ENCODE measurements around the gene SEPTIN1.

Gene SEPTIN1

GRCh38 chr16:30358990-30359870, 23.1 kb downstream of the SEPTIN1 start:
- no peak for DNase-seq (ENCODE audit: low read depth in 4 of 4, low spot score in 1 of 4)

DNA sequence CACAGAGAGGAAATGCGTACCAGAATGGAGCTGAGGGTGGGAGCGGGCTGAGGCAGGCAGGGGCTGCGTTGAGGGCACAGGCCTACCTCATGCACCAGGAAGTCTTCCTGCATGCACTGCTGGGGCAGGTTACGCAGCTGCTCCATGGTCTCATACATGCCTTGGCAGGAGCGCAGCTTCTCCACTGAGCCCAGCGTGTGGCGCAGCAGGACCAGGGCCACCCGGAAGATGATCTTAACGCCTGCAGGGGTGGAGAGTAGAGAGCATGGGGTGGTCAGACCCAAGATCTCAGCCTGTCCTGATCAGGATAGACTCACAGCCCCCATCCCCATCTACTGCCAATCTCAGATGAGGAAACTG, 23.8 kb downstream of the SEPTIN1 start:
- DNase-seq (ENCODE audit: low read depth in 4 of 4, low spot score in 1 of 4), result no peak

DNA sequence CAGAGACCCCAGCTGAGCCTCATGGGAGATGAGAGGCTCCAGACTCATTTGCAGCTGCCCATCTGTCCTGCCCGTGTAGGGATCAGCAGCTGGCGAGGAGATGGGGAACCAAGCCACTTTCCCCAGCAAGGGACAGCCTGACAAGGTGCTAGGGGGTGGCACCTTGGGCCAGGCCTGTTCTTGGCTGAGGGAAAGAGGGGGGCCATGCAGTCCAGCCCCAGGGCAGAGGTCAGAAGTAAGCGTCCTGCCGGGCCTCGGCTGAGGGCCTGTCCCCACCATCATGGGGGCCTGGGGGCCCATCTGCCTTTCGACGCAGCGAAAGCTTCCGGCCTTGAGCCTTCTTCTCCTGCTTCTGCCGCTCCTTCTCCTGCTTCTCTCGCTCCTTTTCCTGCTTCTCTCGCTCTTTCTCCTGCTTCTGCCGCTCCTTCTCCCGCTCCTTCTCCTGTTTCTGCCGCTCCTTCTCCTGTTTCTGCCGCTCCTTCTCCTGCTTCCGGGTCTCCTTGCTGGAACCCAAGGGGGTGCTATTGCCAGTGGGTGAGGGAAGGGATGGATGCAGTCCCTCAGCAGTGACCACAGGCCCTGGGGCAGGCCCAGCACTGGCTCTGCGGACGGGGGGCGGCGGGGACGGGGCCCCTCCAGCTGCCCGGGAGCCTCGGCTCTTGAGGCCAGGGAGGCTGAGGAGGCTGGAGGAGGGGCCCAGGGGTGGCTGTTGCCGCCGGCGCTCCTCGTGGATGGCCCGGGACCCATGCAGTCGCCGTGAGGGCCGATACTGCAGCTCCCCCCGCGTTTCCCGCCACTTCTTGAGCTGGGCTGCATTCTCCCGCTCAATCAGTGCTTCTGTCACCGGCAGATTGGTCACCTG, 24.4 kb downstream of the SEPTIN1 start:
- DNase-seq (ENCODE audit: low read depth in 4 of 4, low spot score in 1 of 4), result no peak

- DNase-seq (ENCODE audit: low read depth in 4 of 4, low spot score in 1 of 4), result no peak
Observed at GRCh38 chr16:30357085-30357714, 25.2 kb downstream of the SEPTIN1 start.

DNA sequence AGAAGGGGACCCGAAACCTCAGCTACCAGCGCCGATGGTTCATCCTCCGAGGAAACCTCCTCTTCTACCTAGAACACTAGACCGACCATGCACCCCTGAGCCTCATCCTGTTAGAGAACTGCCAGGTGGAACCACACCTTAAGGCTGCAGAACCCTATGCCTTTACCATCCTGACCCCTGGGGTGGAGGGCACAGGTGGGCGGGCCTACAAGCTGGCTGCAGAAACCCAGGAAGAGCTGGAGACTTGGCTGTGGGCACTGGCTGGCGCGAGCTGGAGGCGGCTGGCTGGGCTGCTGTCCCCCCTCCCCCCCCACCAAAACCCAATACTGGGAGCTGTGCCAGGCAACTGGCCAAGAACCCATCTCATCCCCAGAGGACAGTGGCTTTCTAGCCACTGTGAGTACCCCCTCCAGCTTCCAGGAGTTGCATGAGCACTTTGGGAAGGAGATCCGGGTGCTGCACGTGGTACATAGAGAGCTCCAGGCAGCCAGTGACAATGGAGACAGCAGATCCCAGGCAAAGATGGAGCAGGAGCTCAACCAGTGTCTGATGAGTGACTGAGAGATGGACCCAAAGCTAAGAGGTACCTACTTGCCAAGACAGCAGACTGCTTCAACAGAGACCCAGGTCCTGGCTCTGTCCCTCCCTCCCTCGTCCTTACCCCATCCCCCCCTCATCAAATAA, 25.8 kb downstream of the SEPTIN1 start:
- DNase-seq (ENCODE audit: low read depth in 4 of 4, low spot score in 1 of 4), result no peak

- no peak for DNase-seq (ENCODE audit: low read depth in 4 of 4, low spot score in 1 of 4)
Observed at GRCh38 chr16:30355954-30356308, 26.4 kb downstream of the SEPTIN1 start.

- DNase-seq (ENCODE audit: low read depth in 4 of 4, low spot score in 1 of 4), result peak; percentile 76 to 89 (median 81)
Observed at GRCh38 chr16:30355144-30355953, 27.0 kb downstream of the SEPTIN1 start, which contains the start of gene CD2BP2. Gene CD2BP2 (minus strand): TSS chr16:30355308. CDS start chr16:30354681, 627 bp downstream.

- no peak for DNase-seq (ENCODE audit: low read depth in 4 of 4, low spot score in 1 of 4)
Observed at GRCh38 chr16:30354423-30355143, 27.8 kb downstream of the SEPTIN1 start.

DNA sequence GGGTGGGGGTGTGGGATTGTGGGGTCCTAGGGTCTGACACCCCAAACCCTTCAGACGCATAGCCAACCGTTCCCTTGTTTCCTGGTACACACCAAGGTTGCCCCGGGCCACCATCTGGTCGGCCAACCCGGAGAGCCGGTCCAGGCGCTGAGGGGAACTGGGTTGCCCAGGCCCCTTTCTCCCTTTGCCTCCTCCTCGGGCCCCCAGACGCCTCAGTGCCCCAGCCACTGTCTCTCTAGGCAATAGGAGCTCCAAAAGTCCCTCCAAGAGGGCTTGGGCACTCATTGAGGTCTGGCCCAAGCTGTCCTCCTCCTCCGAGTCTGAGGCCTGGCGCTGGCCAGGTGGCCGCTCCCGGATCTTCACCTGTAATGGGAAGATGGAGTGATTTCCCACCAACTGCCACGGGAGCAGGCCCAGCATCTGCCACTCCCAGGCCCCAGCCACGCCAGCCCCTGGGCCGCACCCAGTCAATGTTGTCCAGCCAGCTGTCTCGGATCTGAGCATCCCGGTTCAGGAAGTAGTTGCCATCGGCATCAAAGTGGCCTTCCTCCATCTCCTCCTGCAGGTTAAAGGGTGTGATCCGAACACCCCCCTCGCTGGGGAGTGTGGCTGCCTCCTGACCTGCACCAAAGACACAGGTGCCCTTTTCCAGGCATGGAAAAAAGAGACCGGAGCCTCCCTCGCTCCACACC, 28.8 kb downstream of the SEPTIN1 start:
- no peak for DNase-seq (ENCODE audit: low read depth in 4 of 4, low spot score in 1 of 4)

GRCh38 chr16:30352488-30353401, 29.6 kb downstream of the SEPTIN1 start:
- no peak for DNase-seq (ENCODE audit: low read depth in 4 of 4, low spot score in 1 of 4)

DNA sequence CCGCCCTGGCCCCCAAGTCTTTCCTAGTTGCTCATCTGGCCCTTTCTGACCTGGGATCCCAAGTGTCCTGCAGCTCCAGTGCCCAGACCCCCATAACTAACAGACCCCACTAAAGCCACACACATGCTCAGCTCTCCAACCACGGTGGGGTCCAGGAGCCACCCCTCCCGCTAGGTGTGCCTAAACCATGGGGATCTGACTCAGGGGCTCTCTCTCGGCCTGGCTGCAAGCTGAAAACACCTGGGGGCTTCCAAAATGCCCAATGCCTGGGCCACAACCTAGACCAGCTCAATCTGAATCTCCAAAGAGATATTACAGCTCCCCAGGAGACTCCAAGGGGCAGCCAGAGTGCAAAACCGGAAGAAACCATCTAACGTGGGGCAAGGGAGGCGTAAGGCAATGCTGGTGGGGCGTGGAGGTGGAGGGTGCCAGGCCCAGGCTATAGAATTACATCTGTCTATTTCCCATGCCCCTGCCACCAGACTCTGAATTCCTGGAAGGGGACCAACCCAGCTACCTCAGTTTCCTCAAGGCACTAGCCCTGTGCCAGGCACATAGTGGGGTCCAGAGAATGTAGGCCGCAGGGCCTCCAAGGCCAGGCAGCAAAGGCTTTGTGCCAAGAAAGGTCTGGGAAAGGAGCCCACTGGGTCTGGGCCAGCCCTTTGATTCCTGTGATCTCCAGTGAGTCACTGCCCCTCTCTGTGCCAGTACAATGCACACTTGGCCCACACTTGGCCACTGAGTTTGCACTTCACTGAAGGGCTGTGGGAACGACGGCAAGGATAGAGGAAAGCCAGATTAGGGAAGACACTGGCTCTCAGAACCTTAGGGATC, 30.6 kb downstream of the SEPTIN1 start:
- DNase-seq (ENCODE audit: low read depth in 4 of 4, low spot score in 1 of 4), result no peak

GRCh38 chr16:30351001-30351441, 31.3 kb downstream of the SEPTIN1 start:
- no peak for DNase-seq (ENCODE audit: low read depth in 4 of 4, low spot score in 1 of 4)

DNA sequence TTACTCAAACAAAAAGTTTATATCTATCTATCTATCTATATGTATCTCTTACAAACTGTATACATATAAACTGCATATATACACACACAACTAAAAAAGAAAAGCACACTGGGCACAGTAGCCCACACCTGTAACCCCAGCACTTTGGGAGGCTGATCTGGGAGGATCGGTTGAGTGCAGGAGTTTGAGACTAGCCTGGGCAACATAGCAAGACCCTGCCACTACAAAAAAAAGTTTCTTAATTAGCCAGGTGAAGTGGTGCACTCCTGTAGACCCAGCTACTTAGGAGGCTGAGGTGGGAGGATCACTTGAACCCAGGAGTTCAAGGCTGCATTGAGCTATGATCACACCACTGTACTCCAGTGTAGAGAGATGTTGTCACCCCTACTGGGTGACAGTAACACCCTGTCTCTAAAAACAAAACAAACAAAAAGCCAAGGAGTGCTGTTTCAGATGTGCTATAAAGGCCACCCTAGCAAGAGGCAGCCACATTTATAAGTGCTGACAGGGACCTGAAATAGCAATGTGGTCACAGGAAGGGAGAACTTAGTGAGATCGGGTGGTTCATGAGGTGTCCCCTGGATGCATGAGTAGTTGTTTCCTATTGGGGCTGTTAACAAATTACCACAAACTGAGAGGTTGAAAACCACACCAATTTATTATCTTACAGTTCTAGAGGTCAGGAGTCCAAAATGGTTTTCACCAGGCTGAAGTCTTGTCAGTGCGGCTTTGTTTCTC, 32.1 kb downstream of the SEPTIN1 start:
- DNase-seq (ENCODE audit: low read depth in 4 of 4, low spot score in 1 of 4), result no peak

- DNase-seq (ENCODE audit: low read depth in 4 of 4, low spot score in 1 of 4), result no peak
Observed at GRCh38 chr16:30349675-30350074, 32.7 kb downstream of the SEPTIN1 start.

DNA sequence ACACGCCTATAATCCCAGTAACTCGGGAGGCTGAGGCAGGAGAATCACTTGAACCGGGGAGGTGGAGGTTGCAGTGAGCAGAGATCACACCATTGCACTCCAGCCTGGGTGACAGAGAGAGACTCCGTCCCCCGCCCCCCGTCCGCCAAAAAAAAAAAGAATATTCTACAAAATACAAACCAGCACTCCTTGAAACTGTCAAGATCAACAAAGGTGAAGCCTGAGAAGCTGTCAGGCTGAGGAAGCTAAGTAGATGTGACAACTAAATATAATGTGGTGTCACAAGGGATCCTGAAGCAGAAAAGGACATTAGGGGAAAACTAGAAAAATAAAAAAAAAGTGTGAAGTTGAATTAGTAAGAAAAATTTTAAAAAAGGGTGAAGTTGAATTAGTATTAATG, 33.4 kb downstream of the SEPTIN1 start:
- DNase-seq (ENCODE audit: low read depth in 4 of 4, low spot score in 1 of 4), result no peak

GRCh38 chr16:30348113-30348512, 34.2 kb downstream of the SEPTIN1 start:
- DNase-seq (ENCODE audit: low read depth in 4 of 4, low spot score in 1 of 4), result no peak
